ENCODE results near the gene RNF169. TPM values are rescaled to one million over a fixed set of nuclear protein-coding genes. Genes with fewer than 3 reads are reported as not detected.

RNF169 gene
- total RNA-seq, 6 experiments from 2014 or later, result 4.7 to 7.7 (median 6.8) TPM

- Histone ChIP-seq H3K9me3 (no peaks in the 10 kb centered on the region), H3K27me3 (no peaks in the 10 kb centered on the region), H3K4me1 (no peaks in the 10 kb centered on the region), H3K4me3 (no peak overlapping the region), H3K36me3 (no peaks in the 10 kb centered on the region), H3K27ac (no peak overlapping the region)
- DNase-seq (no peak), ATAC-seq (peak in 1 of 4 donors; percentile 14)
- 85% methylated on average over 3 of the region's 17 CpGs for WGBS (ENCODE audit: insufficient coverage, low coverage, low lambda C conversion rate, missing lambda C conversion rate)
- TF ChIP-seq CTCF (IDR thresholded peaks at IDR 0.05) (no peak), POLR2A (IDR thresholded peaks at IDR 0.05) (no peak)
- intact Hi-C loops (cut with DNase I), result loop anchor here (10.0 kb wide), 1 partner anchor 86 kb away; no protein-coding TSS in a partner anchor
These were observed 27.8 kb upstream of the RNF169 start for GRCh38 chr11:74720596-74721478.

- TF ChIP-seq CTCF (IDR thresholded peaks at IDR 0.05), result no peak
- TF ChIP-seq POLR2A (IDR thresholded peaks at IDR 0.05), result no peak
- no peaks in the 10 kb centered on the region for H3K9me3 ChIP-seq
- no peak overlapping the region for H3K4me3 ChIP-seq
- intact Hi-C loops (cut with DNase I), result loop anchor here (10.0 kb wide), 1 partner anchor 87 kb away; no protein-coding TSS in a partner anchor
- DNase-seq, result no peak
- no peaks in the 10 kb centered on the region for H3K27me3 ChIP-seq
- H3K36me3 ChIP-seq, result no peaks in the 10 kb centered on the region
- no peak for ATAC-seq
- WGBS (ENCODE audit: insufficient coverage, low coverage, low lambda C conversion rate, missing lambda C conversion rate), result no CpG with 5 or more reads among the region's 3 CpGs
- H3K27ac ChIP-seq, result no peak overlapping the region
- H3K4me1 ChIP-seq, result no peaks in the 10 kb centered on the region
These were observed 27.2 kb upstream of the RNF169 start for GRCh38 chr11:74721479-74721835.

GRCh38 chr11:74723511-74723910, 25.1 kb upstream of the RNF169 start:
- Histone ChIP-seq H3K9me3 (no peaks in the 10 kb centered on the region), H3K4me3 (no peak overlapping the region), H3K27ac (no peak overlapping the region), H3K27me3 (no peaks in the 10 kb centered on the region), H3K4me1 (no peaks in the 10 kb centered on the region), H3K36me3 (no peaks in the 10 kb centered on the region)
- DNase-seq (no peak), ATAC-seq (no peak)
- intact Hi-C loops (cut with DNase I), result loop anchor here (10.0 kb wide), 1 partner anchor 89 kb away; no protein-coding TSS in a partner anchor
- whole genome bisulfite sequencing (ENCODE audit: insufficient coverage, low coverage, low lambda C conversion rate, missing lambda C conversion rate), result 72% methylated on average over 5 of the region's 5 CpGs
- no peak for TF ChIP-seq CTCF (IDR thresholded peaks at IDR 0.05)
- TF ChIP-seq POLR2A (IDR thresholded peaks at IDR 0.05), result no peak

- Histone ChIP-seq H3K27ac (no peak overlapping the region), H3K27me3 (no peaks in the 10 kb centered on the region), H3K9me3 (no peaks in the 10 kb centered on the region), H3K4me3 (no peak overlapping the region), H3K4me1 (no peaks in the 10 kb centered on the region), H3K36me3 (no peaks in the 10 kb centered on the region)
- TF ChIP-seq POLR2A (IDR thresholded peaks at IDR 0.05) (no peak), CTCF (IDR thresholded peaks at IDR 0.05) (no peak)
- WGBS (ENCODE audit: insufficient coverage, low coverage, low lambda C conversion rate, missing lambda C conversion rate), result 60% methylated on average over 3 of the region's 4 CpGs
- DNase-seq, result no peak
- intact Hi-C loops (cut with DNase I), result loop anchor here (10.0 kb wide), 1 partner anchor 91 kb away; no protein-coding TSS in a partner anchor
- ATAC-seq, result no peak
These were observed 22.9 kb upstream of the RNF169 start for GRCh38 chr11:74725701-74726100.
